GM19372 (cell line): ENCODE results near the gene LRRC57.
A peak's percentile ranks its signal among the peaks of the same experiment; 100 is the strongest.

Source experiments
- ATAC-seq: cut with Tn5 transposase; IDR thresholded peaks from one replicate; pipeline ENCODE4 v1.9.1; 2021; ENCODE audit warnings: mild to moderate bottlenecking, low read depth, moderate library complexity; ENCODE audit not compliant: unreplicated experiment

Gene LRRC57

DNA sequence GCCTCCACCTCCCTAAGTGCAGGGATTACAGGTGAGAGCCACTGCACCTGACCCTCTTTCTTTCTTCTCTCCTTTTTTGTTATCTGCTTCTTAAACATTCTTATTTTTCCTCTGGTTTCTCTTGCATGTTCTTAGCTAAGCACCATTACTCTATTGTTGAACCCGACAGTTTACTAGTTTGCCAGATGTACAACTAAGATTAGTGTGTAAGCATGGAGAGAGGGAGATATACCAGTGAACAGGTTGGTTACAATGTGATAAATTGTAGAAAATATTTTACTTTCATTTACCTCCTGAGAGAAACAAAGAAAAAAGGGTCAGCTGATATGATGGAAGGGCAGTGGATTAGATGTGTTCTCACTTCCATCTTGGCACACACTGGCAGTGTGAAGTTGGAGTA lies 5.0 kb upstream of the LRRC57 start:
- ATAC-seq: no peak

DNA sequence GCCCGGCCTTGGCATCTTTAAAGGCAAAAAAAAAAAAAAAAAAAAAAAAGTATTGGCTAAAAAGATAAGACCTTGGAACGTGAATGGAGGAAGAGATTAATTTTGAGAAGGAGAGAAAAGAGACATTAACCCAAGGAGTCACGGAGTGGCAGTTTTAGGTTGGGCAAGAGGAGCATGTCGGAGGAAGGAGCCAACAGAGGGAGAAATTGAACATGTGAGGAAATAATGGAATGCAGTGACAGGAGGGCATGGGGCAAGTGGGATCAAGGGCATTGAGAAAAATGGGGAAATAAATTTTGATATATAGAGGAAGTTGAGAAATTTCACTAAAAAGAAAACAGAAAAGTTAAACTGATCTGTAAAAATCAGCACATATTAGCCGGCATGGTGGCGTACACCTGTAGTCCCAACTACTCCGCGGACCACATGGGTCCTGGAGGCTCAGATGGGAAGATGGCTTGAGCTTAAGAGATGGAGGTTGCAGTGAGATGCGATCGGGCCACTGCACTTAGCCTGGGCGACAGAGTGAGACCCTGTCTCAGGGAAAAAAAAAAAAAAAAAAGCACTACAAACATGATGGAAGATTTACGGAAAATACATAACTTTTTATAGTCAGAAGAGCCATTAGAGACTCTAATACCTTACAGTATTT lies 1.3 kb upstream of the LRRC57 start:
- ATAC-seq: no peak

DNA sequence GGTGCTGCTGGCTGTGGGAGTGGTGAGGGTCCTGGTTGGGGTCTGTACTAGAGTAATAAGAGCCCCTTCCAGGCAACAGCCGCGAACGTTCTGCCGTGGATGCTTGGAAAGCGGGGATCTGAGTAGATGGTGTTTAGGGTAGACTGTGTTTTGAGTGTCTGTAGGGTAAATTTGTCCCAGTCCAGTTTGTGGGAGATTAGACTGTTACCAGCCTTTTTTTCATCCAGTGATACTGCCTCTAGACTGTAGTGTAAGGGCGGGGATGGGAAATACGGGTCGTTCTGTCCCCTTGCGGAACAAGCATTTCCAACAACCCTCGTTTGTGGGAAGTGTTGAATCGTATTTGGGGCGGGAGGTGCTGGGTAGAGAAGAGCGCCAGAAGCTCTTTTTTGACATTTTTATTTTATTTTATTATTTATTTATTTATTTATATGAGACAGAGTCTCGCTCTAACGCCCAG lies 469 bp upstream of the LRRC57 start:
- ATAC-seq: peak; percentile 31

DNA sequence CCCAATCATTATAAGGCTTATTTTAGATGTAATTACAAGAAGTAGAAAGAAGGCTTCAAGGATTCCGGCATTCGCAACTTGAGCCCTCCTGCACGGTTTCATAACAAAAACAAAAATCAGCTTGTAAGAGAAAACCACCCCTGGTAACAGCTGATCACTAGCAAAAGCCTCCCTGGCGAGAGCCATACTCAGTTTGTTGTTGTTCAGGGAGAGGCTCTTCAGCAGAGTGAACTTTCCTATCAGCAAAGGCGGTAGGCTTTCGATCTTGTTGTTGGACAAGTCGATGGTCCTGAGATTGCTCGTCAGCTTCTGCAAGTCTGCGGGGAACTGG lies 710 bp downstream of the LRRC57 start:
- ATAC-seq: peak; percentile 7

DNA sequence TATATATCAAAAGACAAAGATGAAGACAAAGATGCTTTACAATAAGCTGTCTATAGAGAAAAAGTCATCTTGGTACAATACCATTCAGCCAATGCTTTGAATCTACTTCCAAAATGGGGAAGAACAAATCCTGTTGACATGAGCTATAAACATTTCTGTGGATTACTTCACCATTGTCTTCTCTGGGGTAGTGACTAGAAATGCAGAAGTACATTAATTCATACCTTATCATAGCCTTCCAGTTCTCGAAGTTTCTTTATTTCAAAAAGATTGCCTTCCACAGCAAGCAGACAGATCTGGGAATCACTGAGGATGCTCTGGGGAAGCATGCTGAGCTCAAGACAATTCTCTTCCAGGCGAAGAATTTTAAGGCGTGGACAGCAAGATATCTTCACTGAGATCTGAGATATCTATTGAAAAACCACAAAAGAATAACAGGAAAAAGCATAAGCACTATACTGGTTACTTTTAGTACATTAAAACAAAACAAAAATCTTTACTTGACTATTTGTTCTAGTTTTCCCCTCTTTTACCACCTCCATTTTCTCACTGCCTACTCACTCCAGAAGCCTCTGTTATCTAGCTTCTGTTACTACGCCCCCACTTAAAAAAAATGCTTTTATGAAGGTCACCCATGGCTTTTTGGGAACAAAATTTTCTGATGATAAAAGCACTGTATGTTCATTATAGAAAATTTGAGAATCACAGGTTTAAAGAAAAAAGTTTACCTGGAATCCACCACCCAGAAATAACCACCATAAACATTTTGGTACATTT lies 3.6 kb downstream of the LRRC57 start:
- no peak for ATAC-seq

DNA sequence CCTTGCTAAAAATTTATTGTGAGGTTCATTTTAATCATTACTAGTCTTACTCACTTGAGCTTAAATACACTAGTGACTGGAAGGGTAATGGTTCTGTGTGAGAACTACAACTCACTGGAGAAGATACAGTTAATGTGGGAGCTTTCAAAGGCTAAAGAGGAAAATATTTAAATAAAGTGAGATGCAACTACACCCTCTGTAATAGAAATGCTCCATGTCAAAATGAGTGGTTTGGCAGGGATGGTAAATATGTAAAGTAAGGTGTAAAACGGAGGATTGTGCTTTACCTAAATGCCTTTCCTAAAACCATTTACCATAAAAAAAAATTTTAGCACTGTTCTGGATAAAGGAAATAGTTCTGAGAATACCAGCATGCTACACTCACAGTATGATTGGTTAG lies 15.3 kb downstream of the LRRC57 start:
- no peak for ATAC-seq

DNA sequence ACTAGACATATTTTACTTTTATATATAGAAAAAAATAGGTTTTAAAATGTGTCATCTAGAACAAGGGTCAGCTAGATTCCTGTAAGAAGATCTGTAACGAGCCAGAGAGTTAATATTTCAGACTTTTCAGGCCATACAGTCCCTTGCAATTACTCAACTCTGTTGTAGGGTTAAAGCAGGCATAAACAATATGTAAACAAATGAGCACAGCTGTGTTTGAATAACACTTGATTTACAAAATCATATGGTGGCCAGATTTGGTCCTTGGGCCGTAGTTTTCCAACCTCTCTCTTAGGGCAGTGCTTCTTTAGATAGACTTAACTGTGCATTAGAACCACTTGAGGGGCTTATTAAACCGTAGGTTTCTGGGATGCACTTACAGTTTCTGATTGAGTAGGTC lies 19.6 kb downstream of the LRRC57 start:
- ATAC-seq: no peak

DNA sequence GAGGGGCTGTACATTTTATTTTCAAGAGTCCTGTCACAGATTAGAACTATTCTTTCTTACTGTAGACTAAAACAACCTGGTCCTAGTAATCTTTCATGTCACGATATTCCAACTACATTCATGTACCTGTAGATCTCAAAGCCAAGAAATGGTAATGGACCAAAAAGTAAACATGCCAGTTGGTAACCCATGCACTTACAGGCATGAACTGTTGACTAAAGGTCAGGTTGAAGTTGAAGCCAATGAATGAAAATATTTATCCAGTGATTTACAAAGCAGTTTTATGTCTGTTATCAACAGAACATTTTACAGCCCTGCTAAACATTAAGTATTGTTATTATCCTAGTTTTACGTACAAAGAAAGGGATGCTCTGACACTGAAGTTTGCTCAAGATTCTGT lies 25.3 kb downstream of the LRRC57 start:
- ATAC-seq: no peak

DNA sequence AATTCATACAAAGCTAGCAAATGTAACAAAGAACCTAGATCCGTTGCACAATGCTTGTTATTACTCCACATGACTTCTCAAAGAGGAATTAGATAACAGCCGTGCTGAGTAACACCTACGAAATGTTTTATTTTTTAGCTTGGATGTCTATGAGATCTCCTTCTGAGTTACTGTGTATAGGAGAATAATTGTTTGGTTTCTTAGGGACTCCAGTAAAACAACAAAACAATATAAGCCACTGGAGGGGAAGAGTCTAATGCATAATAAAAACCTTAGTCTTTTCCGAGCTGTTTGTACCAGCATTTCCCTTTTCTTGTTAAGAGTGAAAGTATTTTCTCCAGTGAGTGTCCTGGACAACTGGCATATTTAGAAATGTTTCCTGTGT lies 37.6 kb downstream of the LRRC57 start:
- ATAC-seq: no peak

DNA sequence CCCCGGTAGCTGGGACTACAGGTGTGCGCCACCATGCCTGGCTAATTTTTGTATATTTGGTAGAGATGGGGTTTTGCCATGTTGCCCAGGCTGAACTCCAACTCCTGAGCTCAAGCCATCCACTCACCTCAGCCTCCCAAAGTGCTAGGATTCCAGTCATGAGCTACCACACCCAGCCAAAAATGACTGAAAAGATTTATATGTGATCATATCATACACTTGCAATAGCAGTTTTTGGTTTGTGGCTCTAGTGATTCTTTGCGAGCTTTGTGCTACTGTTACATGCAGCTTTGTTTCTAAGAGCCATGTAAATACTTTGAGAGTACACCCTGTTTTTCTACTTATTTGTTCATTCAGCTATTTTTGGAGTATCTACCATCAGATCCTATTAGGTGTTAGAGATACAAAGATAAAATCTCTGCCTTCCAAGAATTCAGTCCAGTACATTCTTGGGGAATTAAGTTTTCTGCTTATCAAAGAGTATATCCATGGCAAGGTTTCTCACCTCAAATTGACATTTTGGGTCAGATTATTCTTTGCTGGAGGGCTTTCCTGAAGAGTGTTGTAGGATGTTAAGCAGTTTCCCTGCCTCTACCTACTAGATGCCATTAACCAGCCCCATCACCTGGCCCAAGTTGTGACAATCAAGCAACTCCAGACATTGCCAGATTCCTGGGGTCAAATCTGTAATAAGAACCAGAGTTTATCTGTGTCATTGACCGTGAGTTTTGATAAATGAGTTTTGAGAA lies 38.2 kb downstream of the LRRC57 start:
- ATAC-seq: no peak

DNA sequence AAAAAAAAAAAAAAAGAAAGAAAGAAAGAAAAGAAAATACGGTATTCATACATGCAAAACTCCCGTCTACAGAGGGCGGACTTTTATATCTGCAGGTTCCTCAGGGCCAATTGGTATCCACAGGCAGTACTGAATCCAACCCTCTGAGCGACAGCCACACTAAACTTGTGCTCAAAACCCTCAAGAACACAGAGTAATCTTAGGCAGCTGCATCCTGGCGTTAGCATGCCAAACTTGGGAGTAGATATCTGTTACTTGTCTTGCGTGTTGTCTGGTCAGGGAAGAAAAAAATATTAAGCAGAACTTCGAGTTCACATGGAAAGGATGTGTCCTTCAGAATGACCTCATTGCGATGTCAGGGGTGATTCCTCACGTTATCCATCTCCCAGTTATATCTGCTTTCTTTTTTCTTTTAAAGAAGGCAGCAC lies 40.3 kb downstream of the LRRC57 start:
- no peak for ATAC-seq

DNA sequence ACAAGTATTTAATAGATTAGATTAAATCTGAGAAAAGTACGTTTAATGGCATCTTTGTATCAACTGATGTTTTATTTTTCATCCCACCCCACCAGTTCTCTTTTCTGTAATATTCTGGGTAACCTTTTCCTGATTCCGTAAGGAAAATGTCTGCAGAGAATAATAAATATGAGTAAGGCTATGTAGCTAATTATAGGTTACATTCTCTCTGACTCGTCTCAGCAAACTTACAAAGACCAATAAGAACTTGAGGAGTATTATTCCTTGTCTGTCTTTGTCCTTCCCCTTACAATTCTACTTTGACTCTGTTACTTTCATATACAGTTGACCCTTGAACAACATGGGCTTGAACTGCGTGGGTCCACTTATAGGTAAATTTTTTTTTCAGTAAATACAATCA lies 41.1 kb downstream of the LRRC57 start:
- ATAC-seq: no peak

DNA sequence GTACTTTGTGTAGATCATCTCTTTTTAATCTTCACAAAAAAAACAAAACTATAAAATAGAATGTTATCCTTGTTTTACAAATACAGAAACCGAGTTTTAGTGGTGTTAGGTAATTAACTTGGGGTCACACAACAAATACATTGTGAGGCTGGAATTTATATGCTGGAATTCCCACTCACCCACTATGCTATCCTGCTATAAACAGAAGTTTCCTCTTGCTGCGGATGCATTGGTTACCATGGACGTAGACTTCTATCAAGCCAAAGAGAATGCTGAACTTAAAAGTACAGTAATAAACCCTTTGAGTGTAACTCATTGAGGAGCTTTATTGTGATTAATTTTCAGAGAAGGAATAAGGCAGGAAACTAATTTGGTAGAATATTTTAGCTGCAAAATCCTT lies 44.0 kb downstream of the LRRC57 start:
- ATAC-seq: no peak

DNA sequence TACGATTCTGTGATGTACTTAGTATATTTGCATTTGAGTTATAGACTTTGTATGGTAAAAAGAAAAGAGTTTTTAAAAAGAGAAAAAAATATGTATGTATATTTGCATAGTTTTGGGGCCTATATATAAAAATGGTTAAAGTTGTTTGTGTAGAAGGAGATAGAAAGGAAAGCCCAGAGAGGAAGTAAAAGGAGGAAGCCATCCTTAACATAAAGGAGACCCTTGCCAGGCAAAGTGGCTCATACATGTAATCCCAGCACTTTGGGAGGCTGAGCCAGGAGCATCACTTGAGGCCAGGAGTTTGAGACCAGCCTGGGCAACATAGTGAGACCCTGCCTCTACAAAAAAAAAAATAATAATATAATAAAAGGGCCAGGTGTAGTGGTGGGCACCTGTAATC lies 44.8 kb downstream of the LRRC57 start:
- ATAC-seq: no peak

DNA sequence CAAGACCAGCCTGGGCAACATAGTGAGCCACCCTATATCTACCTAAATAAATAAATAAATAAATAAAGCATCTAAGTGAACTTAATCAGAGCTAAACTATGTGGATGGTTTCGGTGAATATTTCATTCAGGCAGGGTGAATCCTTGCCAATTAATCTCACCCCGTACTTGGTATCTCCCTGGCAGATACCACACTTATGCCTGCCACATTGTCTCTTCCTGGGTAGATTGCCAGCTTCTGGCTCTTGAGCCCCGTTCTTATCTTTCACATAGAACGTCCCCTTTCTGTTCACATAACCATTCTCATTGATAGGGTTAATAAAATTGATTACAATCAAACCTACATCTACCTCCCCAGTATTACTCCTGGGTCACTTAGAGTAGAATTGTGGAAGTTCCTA lies 46.1 kb downstream of the LRRC57 start:
- no peak for ATAC-seq

DNA sequence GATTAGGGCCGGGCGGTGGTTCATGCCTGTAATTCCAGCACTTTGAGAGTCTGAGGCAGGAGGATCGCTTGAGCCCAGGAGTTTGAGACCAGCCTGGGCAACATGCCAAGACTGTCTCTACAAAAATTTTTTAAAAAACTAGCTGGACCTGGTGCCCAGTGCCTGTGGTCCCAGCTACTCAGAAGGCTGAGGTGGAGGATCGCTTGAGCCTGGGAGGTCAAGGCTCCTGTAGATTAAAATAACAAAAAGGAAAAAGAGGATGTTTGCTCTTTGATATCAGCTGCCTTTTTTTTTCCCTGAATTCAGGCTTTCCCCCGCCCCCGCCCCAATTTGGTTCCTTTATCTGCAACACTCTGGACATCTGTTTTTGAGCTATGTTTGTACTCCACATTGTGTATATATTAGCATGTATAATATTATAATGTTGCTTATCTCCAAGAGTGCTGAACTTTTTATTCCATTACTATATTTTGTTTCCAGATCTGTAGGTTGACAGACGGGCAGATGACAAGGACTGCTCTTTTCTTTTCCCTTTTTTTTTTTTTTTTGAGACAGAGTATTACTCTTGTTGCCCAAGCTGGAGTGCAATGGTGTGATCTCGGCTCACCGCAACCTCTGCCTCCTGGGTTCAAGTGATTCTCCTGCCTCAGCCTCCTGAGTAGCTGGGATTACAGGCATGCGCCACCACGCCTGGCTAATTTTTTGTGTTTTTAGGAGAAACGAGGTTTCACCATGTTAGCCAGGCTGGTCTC lies 48.6 kb downstream of the LRRC57 start:
- ATAC-seq: no peak

DNA sequence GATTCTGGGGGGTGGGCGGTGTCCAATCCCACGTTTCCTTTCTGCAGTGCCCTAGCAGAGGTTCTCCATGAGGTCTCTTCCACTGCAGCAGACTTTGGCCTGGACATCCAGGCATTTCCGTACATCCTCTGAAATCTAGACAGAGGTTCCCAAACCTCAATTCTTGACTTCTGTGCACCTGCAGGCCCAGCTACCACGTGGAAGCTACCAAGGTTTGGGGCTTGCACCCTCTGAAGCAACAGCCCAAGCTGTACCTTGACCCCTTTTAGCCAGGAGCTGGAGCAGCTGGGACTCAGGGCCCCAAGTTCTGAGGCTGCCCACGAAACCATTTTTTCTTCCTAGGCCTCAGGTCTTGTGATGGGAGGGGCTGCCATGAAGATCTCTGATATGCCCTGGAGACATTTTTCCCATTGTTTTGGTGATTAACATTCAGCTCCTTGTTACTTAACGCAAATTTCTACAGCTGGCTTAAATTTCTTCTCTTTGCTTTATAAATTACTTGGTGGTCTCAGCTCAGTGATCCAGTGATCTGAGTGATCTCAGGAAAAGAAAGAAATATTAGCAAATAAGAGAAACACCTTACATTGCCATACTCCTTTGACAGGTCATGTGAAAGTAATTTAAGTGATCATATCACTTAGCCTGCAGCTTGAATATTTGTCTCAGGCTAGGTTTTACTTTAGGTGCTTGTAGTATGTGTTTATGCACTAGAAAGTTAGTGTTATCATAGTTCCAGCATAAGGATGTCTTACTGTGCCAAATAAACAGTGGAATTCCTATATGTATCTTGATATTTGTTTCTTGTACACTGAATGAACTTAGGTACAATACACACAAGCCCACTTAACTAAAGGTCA lies 50.2 kb downstream of the LRRC57 start:
- no peak for ATAC-seq

DNA sequence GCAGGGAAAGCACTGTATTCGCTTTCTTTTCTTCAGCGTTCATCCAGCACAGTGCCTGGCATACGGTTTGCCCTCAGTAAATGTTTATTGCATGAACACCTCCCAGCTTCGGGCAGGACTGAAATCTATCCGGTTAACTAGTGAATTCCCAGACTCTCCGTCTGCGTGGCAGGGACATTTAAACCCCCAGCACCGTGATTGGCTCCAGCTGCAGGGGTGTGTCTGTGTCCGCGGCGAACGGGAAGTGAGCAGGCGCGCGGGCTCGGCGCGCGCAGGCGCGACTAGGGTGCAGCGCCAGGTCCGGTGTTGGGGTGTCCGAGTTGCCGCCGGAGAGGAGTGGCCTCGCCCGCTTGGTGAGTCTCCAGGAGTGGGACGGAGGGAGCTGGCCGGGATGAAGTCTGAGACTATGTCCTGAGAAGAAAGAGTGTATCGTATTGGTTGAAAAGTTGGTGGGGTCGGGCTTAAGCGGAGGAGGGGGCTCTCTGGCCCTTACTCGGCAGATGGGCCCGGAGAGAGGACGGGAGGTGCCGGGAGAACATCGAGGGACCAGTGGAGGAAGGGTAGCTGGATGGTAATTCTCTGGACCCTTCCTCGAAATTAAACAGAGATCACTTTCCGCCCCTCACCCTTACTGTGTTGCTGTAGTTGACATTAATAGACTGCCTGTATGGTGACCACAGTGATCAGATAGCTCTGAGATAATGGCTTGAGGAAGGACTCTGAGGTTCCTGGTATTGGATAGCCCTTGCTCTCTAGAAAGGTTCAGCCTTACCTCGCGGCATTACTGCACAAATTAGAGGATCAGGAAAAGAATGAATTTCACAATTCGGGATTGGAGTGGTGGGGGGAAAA lies 53.0 kb downstream of the LRRC57 start, which contains the start of gene SNAP23:
SNAP23 (plus strand) TSS at position 274 of the 852 bp plus-strand sequence. CDS start 16,213 bp downstream, outside the sequence.
- peak; percentile 82 for ATAC-seq

DNA sequence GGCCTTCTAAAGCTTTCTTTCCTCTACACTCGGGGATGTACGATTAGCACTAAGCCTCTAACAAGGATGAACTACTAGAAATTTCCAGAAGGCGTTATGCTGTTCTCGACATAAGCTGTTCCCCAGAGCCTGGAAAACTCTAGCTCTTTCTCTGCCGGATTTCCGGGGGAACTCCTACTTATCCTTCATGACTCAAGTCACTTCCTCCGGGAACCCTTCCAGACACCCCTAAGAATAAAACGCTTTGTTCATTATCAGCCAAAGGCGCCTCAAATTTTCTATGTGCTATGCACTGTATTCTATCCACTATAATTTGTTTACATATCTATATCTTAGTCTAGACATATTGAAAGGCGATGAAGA lies 53.6 kb downstream of the LRRC57 start:
- no peak for ATAC-seq
